Gastroesophageal sphincter (tissue), 3 donors: Measurements from ENCODE around the gene RHOA.

ENCODE experiments used
- CTCF ChIP-seq, 4 experiments: fragments of 200-600 bp in 2 of 4; fragments of 450-650 bp in 2 of 4; sonication (generic) in 1 of 4; IDR thresholded peaks; one replicate each; pipeline ENCODE4 v1.5.1; 2017 to 2019; ENCODE audit warnings: antibody characterized with exemption in 4 of 4, mild to moderate bottlenecking in 2 of 4, moderate library complexity in 2 of 4
- POLR2A ChIP-seq, 2 donors: fragments of 450-650 bp; IDR thresholded peaks; one replicate each; pipeline ENCODE4 v1.6.1; 2017; ENCODE audit warnings: antibody characterized with exemption in 2 of 2, mild to moderate bottlenecking in 2 of 2, moderate library complexity in 1 of 2
- POLR2AphosphoS5 ChIP-seq: sonication (generic); formaldehyde crosslinking; IDR thresholded peaks from one replicate; pipeline ENCODE4 v1.6.1; 2017; ENCODE audit warnings: antibody characterized with exemption

DNA sequence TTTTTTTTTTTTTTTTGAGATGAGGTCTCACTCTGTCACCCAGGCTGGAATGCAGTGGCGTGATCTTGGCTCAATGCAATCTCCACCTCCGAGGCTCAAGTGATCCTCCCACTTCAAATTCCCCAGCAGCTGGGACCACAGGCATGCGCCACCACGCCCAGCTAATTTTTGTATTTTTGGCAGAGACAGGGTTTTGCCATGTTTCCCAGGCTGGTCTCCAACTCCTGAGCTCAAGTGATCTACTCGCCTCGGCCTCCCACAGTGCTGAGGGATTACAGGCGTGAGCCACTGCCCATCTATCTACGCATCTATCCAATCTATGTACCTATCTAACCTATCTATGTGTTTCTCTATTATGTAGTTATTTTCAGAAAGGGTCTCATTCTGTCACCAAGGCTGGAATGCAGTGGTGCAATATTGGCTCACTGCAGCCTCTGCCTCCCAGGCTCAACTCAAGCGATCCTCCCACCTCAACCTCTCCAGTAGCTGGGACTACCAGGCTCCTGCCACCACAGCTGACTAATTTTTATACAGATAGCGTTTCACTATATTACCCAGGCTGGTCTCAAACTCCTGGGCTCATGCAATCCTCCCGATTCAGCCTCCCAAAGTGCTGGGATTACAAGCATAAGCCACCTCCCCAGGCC lies 33.4 kb downstream of the RHOA start:
- TF ChIP-seq CTCF (IDR thresholded peaks at IDR 0.05) (no peak), POLR2A (IDR thresholded peaks at IDR 0.05) (no peak), POLR2AphosphoS5 (no peak)
